ENCODE data around the gene MMP23B.
"Not testable (repeated sequence)": the region's sequence is repeated elsewhere in the genome, so short reads cannot be mapped to it uniquely, and the experiment has no call there.

MMP23B gene

GRCh38 chr1:1636621-1637478 is 4.9 kb downstream of the MMP23B start:
- not testable (repeated sequence) for DNase-seq

DNA sequence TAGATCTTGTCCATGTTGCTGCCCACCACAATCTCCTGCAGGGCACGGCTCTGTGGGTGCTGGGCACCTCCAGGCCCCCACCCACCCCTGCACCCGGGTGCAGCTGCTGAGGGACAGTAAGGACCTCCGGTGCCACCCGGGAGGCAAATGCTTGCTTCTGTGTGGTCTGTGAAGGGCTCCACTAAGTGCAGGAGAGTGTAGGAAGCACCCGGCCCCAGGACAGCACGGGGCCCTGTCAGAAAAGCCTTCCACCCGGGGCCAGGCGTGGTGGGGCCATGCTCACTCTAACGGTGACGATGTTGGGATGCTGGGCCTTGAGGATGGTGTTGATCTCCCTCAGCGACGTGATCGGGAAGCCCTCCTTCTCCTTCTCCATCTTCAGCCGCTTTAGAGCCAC is 5.5 kb downstream of the MMP23B start:
- DNase-seq, result not testable (repeated sequence)

DNA sequence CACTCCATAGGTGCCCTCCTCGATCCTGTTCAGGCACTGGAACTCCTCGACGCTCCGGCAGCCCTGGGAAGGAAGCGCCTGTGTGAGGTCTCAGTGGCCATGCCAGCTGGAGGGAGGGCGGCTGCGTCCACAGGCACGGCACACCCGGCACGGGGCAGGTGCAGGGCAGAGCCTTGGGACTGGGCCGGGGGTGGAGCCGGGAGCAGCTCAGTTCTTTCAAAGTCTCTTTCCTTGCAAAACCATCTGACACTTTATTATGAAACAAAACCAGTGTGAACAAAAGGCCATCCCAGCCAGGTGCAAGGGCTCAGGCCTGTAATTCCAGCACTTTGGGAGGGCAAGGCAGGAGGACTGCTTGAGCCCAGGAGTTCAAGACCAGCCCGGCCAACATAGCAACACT is 6.6 kb downstream of the MMP23B start:
- DNase-seq, result not testable (repeated sequence)

DNA sequence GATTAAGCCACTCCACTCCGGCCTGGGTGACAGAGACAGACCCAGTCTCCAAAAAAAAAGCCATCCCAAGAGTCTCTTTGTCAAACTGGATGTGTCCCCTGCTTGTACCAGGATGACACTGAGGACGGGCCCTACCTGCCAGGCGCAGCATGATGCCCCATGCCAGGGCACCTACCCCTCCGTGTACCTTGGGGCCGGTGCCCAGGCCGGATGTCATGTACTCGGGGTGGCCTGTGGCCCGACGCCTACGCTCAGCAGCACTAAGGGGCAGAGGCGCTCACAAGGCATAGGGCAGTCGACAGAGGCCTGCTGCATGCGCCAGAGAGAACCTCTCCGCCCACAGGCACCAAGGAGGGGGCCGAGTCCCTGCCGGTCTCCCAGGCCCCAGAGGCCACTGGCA is 7.4 kb downstream of the MMP23B start:
- not testable (repeated sequence) for DNase-seq

GRCh38 chr1:1640081-1640480 is 8.1 kb downstream of the MMP23B start:
- not testable (repeated sequence) for DNase-seq

DNA sequence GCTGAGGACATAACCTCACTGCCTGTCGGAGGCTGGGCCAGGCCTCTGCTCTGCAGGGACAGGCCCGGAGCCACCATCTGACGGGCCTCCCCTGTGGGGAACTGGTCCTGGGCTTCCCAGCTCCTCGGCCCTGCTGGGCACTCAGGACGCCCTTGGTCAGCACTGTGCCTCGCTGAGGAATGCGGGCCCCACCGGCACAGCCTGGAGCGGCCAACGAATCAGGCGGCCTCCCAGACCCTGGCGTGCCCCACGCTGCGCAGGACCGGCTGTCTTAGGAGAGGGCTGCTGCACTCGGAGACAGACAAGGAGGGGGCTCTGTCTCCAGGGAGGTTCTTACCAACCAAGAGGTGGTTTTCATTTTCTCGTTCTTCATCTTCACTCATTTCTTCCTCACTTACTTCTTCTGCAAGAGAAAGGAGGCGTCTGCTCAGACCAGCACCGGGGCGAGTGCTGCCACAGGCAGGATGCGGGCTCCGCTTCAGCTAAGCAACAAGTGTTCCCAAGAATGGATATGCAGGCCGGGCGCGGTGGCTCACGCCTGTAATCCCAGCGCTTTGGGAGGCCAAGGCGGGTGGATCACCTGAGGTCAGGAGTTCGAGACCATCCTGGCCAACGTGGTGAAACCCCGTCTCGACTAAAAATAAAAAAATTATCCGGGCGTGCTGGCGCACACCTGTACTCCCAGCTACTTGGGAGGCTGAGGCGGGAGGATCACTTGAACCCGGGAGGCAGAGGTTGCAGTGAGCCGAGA is 8.9 kb downstream of the MMP23B start:
- DNase-seq, result not testable (repeated sequence)

- DNase-seq, result not testable (repeated sequence)
Observed at GRCh38 chr1:1646326-1646725, 14.4 kb downstream of the MMP23B start.

DNA sequence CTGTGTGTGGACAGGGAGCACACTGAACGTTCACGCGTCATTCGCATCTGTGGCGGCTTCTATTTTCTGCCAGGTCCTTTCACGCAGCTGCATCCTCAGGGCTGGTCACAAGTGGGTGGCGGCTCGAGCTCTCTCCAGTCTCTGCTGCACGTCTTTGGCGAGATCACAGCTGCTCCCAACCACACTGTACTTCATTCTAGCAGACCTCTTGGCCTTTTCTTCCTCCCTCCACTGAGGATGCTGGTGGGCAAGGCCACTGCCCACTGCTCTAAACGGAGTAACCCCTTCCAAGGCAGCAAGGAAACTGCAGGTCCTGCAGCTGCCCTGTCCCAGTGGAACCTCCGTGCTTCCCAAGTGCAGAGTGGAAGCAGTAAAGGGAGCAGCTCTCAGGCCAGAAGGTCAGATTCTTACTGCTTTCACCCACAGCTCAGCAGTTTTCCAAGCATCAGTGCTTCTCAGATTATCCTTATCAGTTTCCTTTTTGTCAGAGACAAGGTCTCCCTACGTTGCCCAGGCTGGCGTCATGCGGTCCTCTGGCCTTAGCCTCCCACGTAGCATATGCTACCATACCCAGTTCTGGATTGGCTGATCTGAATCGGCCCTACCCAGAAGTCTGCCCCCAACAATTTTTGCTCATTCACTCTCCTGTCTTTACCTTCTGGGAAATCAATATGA is 15.7 kb downstream of the MMP23B start:
- not testable (repeated sequence) for DNase-seq

DNA sequence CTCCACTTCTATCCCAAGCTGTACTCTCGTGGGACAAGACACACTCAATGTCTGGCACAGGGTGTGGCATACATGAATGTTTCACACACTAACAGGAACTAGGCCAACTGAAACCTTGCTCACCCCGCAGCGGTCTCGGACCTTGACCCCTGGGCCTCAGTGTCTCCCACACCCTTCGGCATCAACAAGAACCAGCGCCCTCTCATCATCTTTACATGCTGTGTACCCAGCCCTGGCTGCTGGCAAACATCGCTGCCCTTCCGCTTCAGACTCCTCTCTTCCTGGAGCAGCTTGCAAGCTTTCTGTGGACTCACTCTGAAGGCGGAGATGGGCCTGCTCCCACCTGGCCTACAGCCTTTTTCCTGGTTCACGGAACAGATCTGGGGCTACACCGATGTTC is 16.3 kb downstream of the MMP23B start:
- DNase-seq, result not testable (repeated sequence)

DNA sequence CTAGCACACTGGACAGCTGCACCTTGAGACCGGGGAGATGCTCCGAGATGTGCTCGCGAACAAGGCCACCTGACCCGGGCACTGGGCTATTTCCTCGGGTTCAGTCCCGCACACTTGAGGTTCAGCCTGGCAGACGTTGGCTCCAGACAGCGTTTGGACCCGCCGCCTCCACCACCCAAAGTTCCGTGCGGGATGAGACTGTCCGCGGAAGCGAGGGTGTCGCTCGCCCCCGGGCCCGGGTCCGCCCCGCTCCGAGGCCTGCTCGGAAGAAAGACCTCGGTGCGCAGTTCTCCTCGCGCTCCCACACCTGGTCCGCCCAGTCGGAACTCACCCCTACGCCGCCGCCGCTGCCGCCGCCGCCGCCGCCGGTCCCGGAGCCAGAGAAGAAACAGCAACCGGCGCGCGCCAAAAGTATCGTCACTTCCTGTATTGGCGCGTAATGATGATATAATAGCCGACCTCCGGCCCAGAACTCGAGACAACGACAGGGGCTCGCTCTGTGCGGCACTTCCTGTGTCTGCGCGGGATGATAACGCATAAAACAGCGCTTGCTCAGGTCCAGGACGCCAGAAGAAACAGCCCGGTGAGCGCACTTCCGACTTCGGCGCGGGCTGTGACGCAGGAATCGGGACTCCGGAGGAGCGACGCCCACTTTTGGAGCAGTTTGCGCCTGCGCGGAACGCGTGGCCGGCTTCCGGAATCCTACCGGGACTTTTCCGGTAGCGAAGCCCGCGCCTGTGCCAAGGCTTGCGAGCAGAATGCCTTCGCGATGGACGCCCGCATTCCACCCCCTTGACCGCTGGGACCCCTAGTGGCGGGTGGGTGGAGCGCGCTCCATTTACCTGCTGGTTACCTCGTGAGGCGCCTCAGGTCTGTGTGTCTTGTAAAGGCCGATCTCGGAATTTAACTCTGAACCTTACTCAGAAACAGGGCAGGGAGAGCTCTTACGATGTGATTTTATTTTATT is 26.9 kb downstream of the MMP23B start, which contains the start of gene CDK11B:
TSS of gene CDK11B (minus strand) at position 422 of the 967 bp plus-strand sequence. CDS start 1,519 bp downstream, outside the sequence.
- DNase-seq, result peak; percentile 93

- DNase-seq, result not testable (repeated sequence)
Observed at GRCh38 chr1:1662392-1662791, 30.4 kb downstream of the MMP23B start.

- not testable (repeated sequence) for DNase-seq
Observed at GRCh38 chr1:1662830-1663560, 31.0 kb downstream of the MMP23B start.

DNA sequence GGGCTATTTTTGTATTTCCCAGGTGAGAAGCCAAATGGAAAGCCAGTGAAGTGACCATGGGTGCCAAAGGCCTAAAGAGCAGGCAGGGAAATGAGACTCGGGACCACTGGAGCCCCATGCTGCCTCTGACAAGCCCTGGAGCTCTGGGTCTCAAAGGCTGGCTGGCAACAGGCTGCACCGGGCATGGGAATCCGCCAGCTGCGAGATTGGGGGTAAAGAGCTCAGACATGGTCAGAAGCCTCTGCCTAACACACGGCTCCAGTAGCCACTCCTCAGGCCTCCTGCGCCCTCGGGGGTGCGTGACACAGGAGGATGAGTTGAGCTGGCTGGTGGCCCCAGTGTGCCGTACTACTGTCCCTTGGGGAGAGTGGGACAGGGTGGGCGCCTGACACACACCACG is 32.3 kb downstream of the MMP23B start:
- DNase-seq, result not testable (repeated sequence)

GRCh38 chr1:1664941-1665814 is 33.2 kb downstream of the MMP23B start:
- DNase-seq, result no peak

GRCh38 chr1:1665815-1666251 is 33.9 kb downstream of the MMP23B start:
- DNase-seq, result peak; percentile 27

- DNase-seq, result no peak
Observed at GRCh38 chr1:1666526-1666925, 34.6 kb downstream of the MMP23B start.

GRCh38 chr1:1669468-1670440 is 37.8 kb downstream of the MMP23B start:
- DNase-seq, result no peak

GRCh38 chr1:1670866-1671265 is 38.9 kb downstream of the MMP23B start:
- DNase-seq, result no peak
